ENCODE measurements around the gene ALG8.
"Not testable (repeated sequence)": the region's sequence is repeated elsewhere in the genome, so short reads cannot be mapped to it uniquely, and the experiment has no call there.

ALG8 gene

GRCh38 chr11:78100676-78101472 is 38.6 kb downstream of the ALG8 start:
- DNase-seq (ENCODE audit: low read depth) = no peak

- DNase-seq (ENCODE audit: low read depth) = no peak
Observed at GRCh38 chr11:78100261-78100660, 39.2 kb downstream of the ALG8 start.

GRCh38 chr11:78099666-78100065 is 39.8 kb downstream of the ALG8 start:
- no peak for DNase-seq (ENCODE audit: low read depth)

- no peak for DNase-seq (ENCODE audit: low read depth)
Observed at GRCh38 chr11:78097666-78098385, 41.6 kb downstream of the ALG8 start.

- no peak for DNase-seq (ENCODE audit: low read depth)
Observed at GRCh38 chr11:78094250-78094649, 45.2 kb downstream of the ALG8 start.

- DNase-seq (ENCODE audit: low read depth) = not testable (repeated sequence)
Observed at GRCh38 chr11:78086521-78087074, 52.8 kb downstream of the ALG8 start.

GRCh38 chr11:78085972-78086371 is 53.5 kb downstream of the ALG8 start:
- no peak for DNase-seq (ENCODE audit: low read depth)

GRCh38 chr11:78084506-78084905 is 54.9 kb downstream of the ALG8 start:
- not testable (repeated sequence) for DNase-seq (ENCODE audit: low read depth)

GRCh38 chr11:78083021-78083420 is 56.4 kb downstream of the ALG8 start:
- DNase-seq (ENCODE audit: low read depth) = no peak

- no peak for DNase-seq (ENCODE audit: low read depth)
Observed at GRCh38 chr11:78082146-78082545, 57.3 kb downstream of the ALG8 start.

- DNase-seq (ENCODE audit: low read depth) = no peak
Observed at GRCh38 chr11:78081583-78081982, 57.8 kb downstream of the ALG8 start.

- DNase-seq (ENCODE audit: low read depth) = peak; percentile 54
Observed at GRCh38 chr11:78080818-78081495, 58.5 kb downstream of the ALG8 start.

- no peak for DNase-seq (ENCODE audit: low read depth)
Observed at GRCh38 chr11:78080084-78080817, 59.2 kb downstream of the ALG8 start.

- DNase-seq (ENCODE audit: low read depth) = no peak
Observed at GRCh38 chr11:78079232-78080083, 60.0 kb downstream of the ALG8 start, which contains the start of gene NDUFC2. Gene NDUFC2, minus strand, starts transcription at chr11:78079862. Its CDS starts 118 bp downstream, at chr11:78079744.

GRCh38 chr11:78078218-78079167 is 60.9 kb downstream of the ALG8 start:
- no peak for DNase-seq (ENCODE audit: low read depth)

GRCh38 chr11:78077592-78077991 is 61.8 kb downstream of the ALG8 start:
- not testable (repeated sequence) for DNase-seq (ENCODE audit: low read depth)

GRCh38 chr11:78076733-78077403 is 62.6 kb downstream of the ALG8 start:
- no peak for DNase-seq (ENCODE audit: low read depth)

- DNase-seq (ENCODE audit: low read depth) = no peak
Observed at GRCh38 chr11:78074756-78075155, 64.7 kb downstream of the ALG8 start.

GRCh38 chr11:78072455-78072854 is 67.0 kb downstream of the ALG8 start:
- DNase-seq (ENCODE audit: low read depth) = no peak
